HG03575 (cell line): ENCODE data around the gene IGFBP1.

Experiments
- ATAC-seq: cut with Tn5 transposase; IDR thresholded peaks from one replicate; pipeline ENCODE4 v1.9.1; 2021; ENCODE audit not compliant: unreplicated experiment, insufficient number of reproducible peaks, low FRiP score; ENCODE audit errors: extremely low read depth

Gene IGFBP1

GRCh38 chr7:45878457-45879144 is 9.7 kb upstream of the IGFBP1 start:
- no peak for ATAC-seq

GRCh38 chr7:45880433-45880860 is 7.8 kb upstream of the IGFBP1 start:
- no peak for ATAC-seq

GRCh38 chr7:45881280-45881758 is 7.0 kb upstream of the IGFBP1 start:
- no peak for ATAC-seq

- no peak for ATAC-seq
These were observed 6.4 kb upstream of the IGFBP1 start for GRCh38 chr7:45881759-45882464.

- ATAC-seq: no peak
These were observed 5.8 kb upstream of the IGFBP1 start for GRCh38 chr7:45882465-45882810.

GRCh38 chr7:45884136-45884535 is 4.2 kb upstream of the IGFBP1 start:
- ATAC-seq: no peak

- no peak for ATAC-seq
These were observed 2.9 kb upstream of the IGFBP1 start for GRCh38 chr7:45885264-45885882.

GRCh38 chr7:45886931-45887667 is 1.2 kb upstream of the IGFBP1 start:
- ATAC-seq: no peak

- no peak for ATAC-seq
These were observed 692 bp downstream of the IGFBP1 start for GRCh38 chr7:45888993-45889366.

- no peak for ATAC-seq
These were observed 1.2 kb downstream of the IGFBP1 start for GRCh38 chr7:45889367-45890067.

GRCh38 chr7:45890125-45890901 is 2.0 kb downstream of the IGFBP1 start:
- no peak for ATAC-seq

GRCh38 chr7:45890902-45891461 is 2.7 kb downstream of the IGFBP1 start:
- ATAC-seq: no peak

GRCh38 chr7:45891462-45892402 is 3.4 kb downstream of the IGFBP1 start:
- no peak for ATAC-seq

GRCh38 chr7:45892407-45893035 is 4.2 kb downstream of the IGFBP1 start:
- no peak for ATAC-seq

GRCh38 chr7:45893374-45893995 is 5.2 kb downstream of the IGFBP1 start:
- no peak for ATAC-seq

- no peak for ATAC-seq
These were observed 5.8 kb downstream of the IGFBP1 start for GRCh38 chr7:45893996-45894664.
